Adrenal gland (tissue), 5 donors: ENCODE data around the gene RICTOR.

ENCODE experiments used
- CTCF ChIP-seq, 6 experiments: fragments of 450-650 bp in 4 of 6; fragments of 200-600 bp in 2 of 6; sonication (generic) in 1 of 6; IDR thresholded peaks; 1 replicate in 5 of 6; 2 replicates in 1 of 6; pipeline versions ENCODE4 v1.5.1 to v1.8.0; 2016 to 2021; ENCODE audit warnings: antibody characterized with exemption in 6 of 6, mild to moderate bottlenecking in 2 of 6, moderate library complexity in 1 of 6
- POLR2A ChIP-seq, 2 donors: fragments of 450-650 bp; IDR thresholded peaks; one replicate each; pipeline ENCODE4 v1.6.1; 2017; ENCODE audit warnings: antibody characterized with exemption in 2 of 2, mild to moderate bottlenecking in 2 of 2, moderate library complexity in 1 of 2
- donor health status: DM: no; HTN: no; CAD: no.

- no peak for TF ChIP-seq CTCF (IDR thresholded peaks at IDR 0.05)
- no peak for TF ChIP-seq POLR2A (IDR thresholded peaks at IDR 0.05)
Measured at GRCh38 chr5:39057734-39058133, 16.5 kb downstream of the RICTOR start.
